GM12878 (cell line): ENCODE results near the gene ARHGEF33.
"Not testable (repeated sequence)": the region's sequence is repeated elsewhere in the genome, so short reads cannot be mapped to it uniquely, and the experiment has no call there.

Experiments
- ELK1 ChIP-seq: IDR thresholded peaks from 2 replicates; pipeline ENCODE4 v1.6.1; 2012; ENCODE audit warnings: low read depth, low read length, improper control_type of control experiment
- GABPA ChIP-seq: IDR thresholded peaks from 2 replicates; pipeline ENCODE4 v1.6.1; 2014; ENCODE audit warnings: antibody characterized with exemption, low read depth, mild to moderate bottlenecking, inconsistent platforms
- POLR2A ChIP-seq: IDR thresholded peaks from 2 replicates; pipeline ENCODE4 v1.6.1; 2011; ENCODE audit warnings: low read depth, mild to moderate bottlenecking, low read length
- SPI1 ChIP-seq: IDR thresholded peaks from 2 replicates; pipeline ENCODE4 v1.6.1; 2011; ENCODE audit warnings: low read depth, mild to moderate bottlenecking, low read length, moderate library complexity, borderline replicate concordance; ENCODE audit not compliant: insufficient read depth
- TARDBP ChIP-seq: IDR thresholded peaks from 2 replicates; pipeline ENCODE4 v1.6.1; 2016; ENCODE audit warnings: borderline replicate concordance
- TF ChIP-seq, protein P1 (sequence below), 3 experiments: IDR thresholded peaks in 2 of 3; conservative IDR thresholded peaks in 1 of 3; 2 replicates each; pipeline ENCODE4 v1.5.1; 2011; ENCODE audit warnings: low read depth in 3 of 3, low read length in 3 of 3, mild to moderate bottlenecking in 3 of 3, control low read depth in 2 of 3, moderate library complexity in 2 of 3, inconsistent platforms in 1 of 3, mixed read lengths in 1 of 3; ENCODE audit not compliant: control insufficient read depth in 2 of 3, insufficient read depth in 1 of 3; ENCODE audit errors: extremely low read depth in 1 of 3

DNA sequence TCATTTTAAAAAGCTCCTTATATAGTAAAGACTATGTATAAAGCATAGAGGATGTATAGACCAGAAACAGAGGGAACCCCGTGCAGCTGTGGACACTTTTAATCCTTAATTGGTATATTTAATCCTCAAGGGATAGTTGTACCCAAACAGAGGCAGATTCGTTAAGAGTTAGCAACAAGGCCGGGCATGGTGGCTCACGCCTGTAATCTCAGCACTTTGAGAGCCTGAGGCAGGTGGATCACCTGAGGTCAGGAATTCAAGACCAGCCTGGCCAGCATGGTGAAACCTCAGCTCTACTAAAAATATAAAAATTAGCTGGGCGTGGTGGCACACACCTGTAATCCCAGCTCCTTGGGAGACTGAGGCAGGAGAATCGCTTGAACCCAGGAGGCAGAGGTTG lies 46.8 kb downstream of the ARHGEF33 start:
- TF ChIP-seq POLR2A, ELK1, SPI1, TARDBP, GABPA: not testable (repeated sequence)
- TF ChIP-seq, protein P1, sequence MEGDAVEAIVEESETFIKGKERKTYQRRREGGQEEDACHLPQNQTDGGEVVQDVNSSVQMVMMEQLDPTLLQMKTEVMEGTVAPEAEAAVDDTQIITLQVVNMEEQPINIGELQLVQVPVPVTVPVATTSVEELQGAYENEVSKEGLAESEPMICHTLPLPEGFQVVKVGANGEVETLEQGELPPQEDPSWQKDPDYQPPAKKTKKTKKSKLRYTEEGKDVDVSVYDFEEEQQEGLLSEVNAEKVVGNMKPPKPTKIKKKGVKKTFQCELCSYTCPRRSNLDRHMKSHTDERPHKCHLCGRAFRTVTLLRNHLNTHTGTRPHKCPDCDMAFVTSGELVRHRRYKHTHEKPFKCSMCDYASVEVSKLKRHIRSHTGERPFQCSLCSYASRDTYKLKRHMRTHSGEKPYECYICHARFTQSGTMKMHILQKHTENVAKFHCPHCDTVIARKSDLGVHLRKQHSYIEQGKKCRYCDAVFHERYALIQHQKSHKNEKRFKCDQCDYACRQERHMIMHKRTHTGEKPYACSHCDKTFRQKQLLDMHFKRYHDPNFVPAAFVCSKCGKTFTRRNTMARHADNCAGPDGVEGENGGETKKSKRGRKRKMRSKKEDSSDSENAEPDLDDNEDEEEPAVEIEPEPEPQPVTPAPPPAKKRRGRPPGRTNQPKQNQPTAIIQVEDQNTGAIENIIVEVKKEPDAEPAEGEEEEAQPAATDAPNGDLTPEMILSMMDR (IDR thresholded peaks at IDR 0.05 in 2 of 3, conservative IDR thresholded peaks at IDR 0.05 in 1 of 3; ENCODE audit: control insufficient read depth in 2 of 3, extremely low read depth in 1 of 3, insufficient read depth in 1 of 3, low read depth in 3 of 3, low read length in 3 of 3), result not testable (repeated sequence)
